GM12865 (cell line): ENCODE data around the gene CCNL2.

ENCODE experiments used
- DNase-seq: peaks from one replicate; pipeline ENCODE4 v3.0.0; 2010; ENCODE audit warnings: low read depth
- H3K4me3 ChIP-seq: 2 replicates; pipeline ENCODE4 v1.5.1; 2011; ENCODE audit warnings: mild to moderate bottlenecking, low read depth, low read length, control low read depth
- CTCF ChIP-seq: IDR thresholded peaks from 2 replicates; pipeline ENCODE4 v1.5.1; 2011; ENCODE audit warnings: low read length, control low read depth, low read depth, inconsistent platforms; ENCODE audit not compliant: insufficient read depth; ENCODE audit errors: missing control alignments

The CCNL2 gene

DNA sequence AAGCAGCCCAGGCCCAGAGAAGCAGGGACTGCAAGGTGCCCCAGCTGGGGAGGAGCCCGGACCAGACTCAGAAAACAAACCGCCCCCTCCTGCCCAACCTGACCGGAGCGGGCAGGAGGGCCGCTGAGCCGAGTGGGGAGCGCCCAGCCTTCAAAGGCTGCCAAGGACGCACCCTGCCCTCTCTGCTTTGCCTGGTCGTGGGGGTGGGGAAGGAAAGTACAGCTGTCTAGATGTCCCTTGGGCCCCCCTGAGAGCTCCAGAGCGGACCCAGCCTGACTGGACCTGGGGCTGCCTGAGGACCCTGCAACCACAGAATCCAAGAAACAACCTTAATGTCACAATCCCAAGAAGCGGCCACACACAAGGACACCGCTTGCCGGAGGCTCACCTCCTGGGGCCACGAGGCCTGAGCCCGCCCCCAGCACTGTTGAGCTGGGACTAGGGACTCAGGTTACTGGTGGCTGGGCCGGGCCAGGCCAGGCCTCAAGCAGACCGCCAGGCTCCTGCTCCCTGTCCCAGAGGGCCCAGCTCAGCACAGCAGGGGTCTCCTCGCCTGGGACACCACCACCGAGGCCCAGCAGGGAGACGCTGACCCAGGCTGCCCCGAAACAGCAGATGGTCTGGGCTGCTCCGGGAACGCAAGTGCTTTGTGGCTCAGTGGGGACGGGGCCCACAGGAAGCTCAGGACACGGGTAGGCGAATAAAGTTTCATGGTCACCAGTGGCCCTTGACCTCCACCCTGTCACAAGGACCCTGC lies 51.3 kb downstream of the CCNL2 start:
- TF ChIP-seq CTCF: no peak
- DNase-seq: no peak
- H3K4me3 ChIP-seq: peak overlapping the region; percentile 77

DNA sequence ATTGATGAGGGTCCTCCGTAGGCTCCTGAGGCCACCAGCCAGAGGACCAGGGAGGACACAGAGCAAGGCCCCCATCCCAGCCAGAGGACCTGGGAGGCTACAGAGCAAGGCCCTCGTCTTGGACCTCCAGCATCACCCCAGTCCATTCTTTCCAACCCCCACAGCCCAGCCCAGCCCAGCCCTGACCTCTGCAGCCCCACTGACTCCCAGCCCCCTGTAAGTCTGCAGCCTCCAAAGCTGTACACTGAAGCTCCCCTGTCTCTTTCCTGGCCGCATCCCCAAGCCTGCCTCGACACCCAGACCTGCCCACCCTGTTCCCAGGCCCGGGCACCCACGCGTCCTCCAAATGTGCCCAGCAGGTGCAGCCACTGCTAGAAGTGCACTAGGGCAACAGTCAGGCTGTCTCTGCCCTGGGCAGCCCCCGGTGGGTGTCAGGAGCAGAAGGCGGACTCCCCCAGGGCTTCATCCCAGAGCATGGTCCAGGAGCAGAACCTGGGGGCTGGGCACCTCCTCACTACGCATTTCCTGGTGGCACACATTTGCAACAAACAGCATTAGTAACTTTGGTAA lies 52.0 kb downstream of the CCNL2 start:
- no peak for DNase-seq
- TF ChIP-seq CTCF: no peak
- H3K4me3 ChIP-seq: no peak overlapping the region

DNA sequence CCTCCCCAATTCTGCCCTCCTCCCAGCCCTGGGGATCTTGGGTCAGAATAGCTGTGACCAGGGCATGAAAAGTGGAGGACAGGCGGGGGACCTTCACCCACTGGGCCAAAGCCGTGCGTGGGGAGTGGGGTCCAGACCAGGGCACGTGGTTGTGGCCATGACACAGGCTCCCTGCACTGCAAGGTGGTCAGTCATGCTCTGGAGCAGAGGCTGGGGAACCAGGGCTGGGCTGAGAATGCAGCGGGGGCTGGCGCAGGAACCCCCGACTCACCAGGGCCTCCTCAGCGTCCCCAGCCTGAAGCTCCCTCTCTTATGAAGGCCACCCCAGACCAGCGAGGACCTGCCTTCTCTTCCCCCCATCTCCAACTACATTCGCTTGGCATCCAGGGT lies 52.6 kb downstream of the CCNL2 start:
- no peak overlapping the region for H3K4me3 ChIP-seq
- DNase-seq: no peak
- no peak for TF ChIP-seq CTCF

- no peak for TF ChIP-seq CTCF
- no peak overlapping the region for H3K4me3 ChIP-seq
- DNase-seq: no peak
Measured at GRCh38 chr1:1345860-1346500, 53.2 kb downstream of the CCNL2 start.

DNA sequence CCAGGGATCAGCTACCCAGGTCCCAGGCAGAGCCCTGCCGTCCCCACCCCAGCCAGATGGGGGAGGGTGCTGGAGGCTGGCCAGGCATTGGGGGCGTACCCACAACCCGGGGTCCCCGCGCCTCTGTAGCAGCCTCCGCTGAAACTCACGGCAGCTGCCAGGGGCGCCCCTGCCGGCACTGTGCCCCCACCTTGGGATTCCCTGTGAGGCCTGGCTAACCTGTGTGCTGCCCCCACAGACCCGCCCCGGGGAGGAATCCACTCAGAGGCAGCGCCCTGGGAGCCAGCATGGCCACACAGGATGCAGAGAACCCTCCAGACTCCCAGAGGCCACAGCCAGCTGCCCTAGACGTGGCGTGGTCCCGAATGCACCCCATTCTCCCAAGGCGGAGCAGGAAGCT lies 53.8 kb downstream of the CCNL2 start:
- no peak for DNase-seq
- TF ChIP-seq CTCF: no peak
- no peak overlapping the region for H3K4me3 ChIP-seq

DNA sequence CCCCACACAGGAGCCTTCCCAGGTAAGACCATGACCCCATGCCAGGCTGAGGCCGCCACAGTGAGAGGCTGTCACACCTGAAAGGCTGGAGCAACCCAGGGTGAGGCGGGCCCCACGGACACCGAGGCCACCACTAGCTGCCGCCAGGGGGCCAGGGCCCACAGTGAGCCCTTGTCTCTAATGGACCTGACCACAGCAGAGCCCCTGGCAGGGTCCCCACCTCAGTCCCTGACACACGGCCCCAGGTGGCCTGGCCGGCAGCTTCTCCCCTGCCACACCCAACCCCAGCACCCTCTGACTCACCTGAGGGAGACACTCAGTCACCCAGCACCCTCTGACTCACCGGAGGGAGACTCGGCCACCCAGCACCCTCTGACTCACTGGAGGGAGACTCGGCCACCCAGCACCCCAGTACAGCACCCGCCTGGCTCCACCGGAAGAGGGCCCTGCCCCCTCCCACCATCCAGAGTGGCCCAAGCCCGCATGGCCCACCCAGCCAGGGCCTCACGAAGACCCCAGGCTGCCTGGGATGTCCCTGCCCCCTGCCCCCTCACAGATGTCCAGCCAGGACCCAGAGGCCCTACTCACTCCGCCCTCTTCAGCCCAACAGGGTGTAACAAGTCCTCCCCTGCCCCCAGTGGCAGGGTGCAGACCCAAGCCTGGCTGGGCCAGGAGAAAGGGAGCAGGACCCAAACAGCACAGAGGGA lies 54.3 kb downstream of the CCNL2 start:
- no peak for DNase-seq
- TF ChIP-seq CTCF: peak; percentile 54
- H3K4me3 ChIP-seq: no peak overlapping the region
